GM18907 (cell line): Measurements from ENCODE around the gene ZSCAN22.
"Not testable (repeated sequence)": the region's sequence is repeated elsewhere in the genome, so short reads cannot be mapped to it uniquely, and the experiment has no call there.

Experiments used
- ATAC-seq: cut with Tn5 transposase; IDR thresholded peaks from one replicate; pipeline ENCODE4 v1.9.1; 2021; ENCODE audit warnings: mild to moderate bottlenecking, moderate library complexity; ENCODE audit not compliant: unreplicated experiment

ZSCAN22 gene

DNA sequence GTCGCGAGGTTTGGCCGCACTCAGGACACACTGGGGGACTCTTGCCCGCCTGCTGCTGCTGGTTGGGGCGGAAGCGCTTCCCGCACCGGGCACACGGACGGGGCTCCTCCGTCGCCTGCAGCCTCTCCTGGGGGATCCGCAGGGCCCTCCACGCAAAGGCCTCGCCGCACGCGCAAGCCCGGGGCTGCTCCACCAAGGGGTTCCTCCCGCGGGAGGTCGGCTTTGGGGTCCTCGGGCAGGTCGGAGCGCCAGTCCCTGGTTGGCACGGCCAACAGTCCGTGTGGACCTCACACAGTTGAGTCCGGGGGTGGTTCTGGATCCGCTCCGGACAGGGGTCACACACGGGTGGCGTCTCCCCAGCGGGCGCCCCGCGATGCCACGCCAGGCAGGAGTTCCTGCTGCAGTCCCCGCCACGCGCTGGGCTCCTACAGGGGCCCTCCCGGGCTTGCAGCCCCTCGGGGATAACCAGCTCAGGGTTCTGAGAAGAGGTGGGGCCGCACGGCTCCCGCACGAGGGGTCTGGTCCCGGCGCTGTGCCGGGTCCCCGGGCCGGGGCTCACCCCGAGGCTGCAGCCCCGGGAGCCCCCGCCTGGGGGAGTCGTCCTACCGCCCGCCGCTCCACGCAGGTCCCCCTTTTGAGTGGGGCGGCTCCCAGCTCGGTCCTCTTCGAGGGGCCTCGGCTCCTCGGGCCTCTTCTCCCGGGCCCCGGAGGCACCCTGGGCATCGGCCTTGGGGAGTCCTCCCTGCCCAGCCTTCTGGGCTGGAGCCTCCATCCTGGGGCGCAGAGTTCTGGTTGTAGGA lies 42.0 kb downstream of the ZSCAN22 start:
- no peak for ATAC-seq

- no peak for ATAC-seq
Measured at GRCh38 chr19:58372311-58373133, 45.7 kb downstream of the ZSCAN22 start.

DNA sequence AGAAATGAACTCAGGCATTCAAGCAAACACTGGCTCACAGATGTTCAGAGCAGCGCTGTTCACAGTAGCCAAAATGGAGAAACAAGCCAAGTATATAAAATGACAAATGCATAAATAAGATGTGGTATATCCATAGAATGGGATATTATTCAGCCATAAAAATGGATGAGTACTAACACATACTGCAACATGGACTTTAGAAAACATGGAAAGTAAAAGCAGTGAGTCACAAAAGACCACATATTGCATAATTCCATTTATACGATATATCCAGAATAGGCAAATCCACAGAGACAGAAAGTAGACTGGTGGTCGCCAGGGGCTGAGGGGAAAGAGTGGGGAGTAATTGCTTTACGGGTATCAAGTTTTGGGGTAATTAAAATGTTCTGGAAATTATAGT lies 47.4 kb downstream of the ZSCAN22 start:
- no peak for ATAC-seq

DNA sequence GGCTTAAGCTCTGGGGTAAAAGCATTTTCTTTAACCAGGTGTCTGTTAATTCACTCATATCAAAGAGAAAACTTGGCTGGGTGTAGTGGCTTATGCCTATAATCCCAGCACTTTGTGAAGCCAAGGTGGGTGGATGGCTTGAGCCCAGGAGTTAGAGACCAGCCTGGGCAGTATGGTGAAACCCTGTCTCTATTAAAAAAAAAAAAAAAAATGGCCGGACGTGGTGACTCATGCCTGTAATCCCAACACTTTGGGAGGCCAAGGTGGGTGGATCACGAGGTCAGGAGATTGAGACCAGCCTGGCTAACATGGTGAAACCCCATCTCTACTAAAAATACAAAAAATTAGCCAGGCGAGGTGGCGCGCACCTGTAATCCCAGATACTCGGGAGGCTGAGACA lies 49.9 kb downstream of the ZSCAN22 start:
- not testable (repeated sequence) for ATAC-seq

GRCh38 chr19:58379246-58379645 lies 52.5 kb downstream of the ZSCAN22 start:
- no peak for ATAC-seq

GRCh38 chr19:58380037-58380661 lies 53.4 kb downstream of the ZSCAN22 start:
- no peak for ATAC-seq

- peak; percentile 85 for ATAC-seq
Measured at GRCh38 chr19:58380662-58381459, 54.1 kb downstream of the ZSCAN22 start, which contains the start of gene ZNF837. ZNF837 (minus strand) TSS chr19:58381030; CDS start chr19:58369332, 11,698 bp downstream.

DNA sequence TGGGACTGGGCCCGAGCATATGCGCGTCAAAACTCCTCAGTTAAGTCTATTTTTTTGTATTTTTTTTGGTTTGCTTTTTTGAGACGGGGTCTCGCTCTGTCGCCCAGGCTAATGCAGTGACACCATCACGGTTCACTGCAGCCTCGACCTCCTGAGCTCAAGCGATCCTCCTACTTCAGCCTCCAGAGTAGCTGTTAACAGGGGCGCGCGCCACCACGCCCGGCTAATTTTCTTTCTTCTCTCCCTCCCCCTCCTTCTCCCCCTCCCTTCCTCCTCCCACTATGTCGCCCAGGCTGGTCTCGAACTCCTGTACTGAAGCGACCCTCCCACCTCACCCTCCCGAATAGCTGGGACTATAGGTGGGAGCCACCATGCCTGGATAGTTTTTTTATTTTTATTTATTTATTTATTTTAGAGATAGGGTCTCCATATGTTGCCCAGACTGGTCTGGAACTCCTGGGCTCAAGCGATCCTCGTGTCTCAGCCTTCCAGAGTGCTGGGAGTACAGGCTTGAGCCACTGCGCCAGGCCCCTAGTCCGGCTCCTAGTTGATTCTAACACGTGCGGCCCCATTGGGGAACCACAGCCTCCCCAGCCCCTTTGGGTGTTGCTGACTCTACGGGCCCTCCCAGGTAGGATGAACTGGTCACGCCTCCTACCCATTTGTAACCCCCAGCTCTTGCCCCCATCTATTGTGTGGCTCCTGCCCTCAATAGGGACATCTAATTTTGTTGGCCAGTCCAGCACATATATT lies 54.8 kb downstream of the ZSCAN22 start:
- ATAC-seq, result no peak

DNA sequence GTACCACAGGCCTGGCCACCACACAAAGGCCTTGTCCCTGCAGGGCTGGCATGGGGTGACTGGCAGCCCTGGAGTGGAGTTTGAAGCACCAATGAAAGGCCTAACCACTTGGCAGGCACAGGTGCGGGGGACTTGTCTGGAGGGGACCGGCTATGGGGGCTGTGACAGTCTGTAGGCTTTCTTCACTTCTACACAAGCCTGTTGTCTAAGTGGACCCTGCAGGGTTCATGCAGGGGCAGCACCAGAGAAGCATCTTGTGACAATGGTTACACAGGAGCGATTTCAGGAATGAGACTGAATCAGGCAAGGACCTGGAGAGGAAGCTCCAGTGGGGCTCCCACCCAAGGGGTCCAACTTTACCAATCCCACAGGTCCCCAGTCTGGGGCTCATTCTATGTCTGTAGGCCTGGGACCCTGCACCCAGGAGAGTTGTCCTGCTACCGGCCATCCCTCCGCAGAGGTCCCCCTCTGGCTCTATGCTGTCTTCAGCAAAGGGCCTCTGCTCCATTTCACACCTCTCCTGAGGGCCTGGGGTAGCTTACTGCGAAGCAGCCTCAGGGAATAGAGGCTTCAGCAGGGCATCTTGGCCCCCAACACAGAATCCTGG lies 56.3 kb downstream of the ZSCAN22 start:
- no peak for ATAC-seq

DNA sequence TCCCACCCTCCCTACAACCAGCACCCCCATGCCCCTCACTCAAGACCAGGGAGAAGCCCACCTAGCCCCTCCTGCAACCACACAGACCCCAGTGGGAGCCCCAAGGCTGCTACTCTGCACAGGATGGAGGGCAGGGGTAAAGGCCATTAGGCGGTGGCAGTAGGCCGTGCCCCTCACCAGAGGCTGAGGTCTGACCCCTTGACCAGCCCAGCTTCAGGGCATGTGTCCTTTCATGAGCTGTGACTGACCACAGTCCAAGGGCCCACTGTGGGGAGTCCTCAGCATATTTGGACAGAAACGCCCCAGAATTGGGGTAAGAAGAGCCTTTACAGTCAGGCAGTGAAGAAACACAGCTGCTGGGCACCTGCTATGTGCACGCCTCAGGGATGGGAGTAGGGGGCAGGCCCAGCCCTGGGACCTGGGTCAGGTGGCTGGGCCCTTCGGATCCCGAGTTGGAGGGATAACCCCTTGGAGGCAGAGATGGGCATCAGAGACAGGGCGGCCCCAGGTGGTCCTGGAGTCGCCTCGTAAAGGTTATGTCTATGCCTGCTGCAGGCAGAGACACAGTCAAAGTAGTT lies 58.6 kb downstream of the ZSCAN22 start:
- ATAC-seq, result no peak

GRCh38 chr19:58385891-58386575 lies 59.2 kb downstream of the ZSCAN22 start:
- peak; percentile 15 for ATAC-seq

GRCh38 chr19:58386576-58387337 lies 60.0 kb downstream of the ZSCAN22 start, which contains the start of gene RPS5:
RPS5 (plus strand) TSS chr19:58387269; CDS start chr19:58388138, 869 bp downstream.
- ATAC-seq, result peak; percentile 83

DNA sequence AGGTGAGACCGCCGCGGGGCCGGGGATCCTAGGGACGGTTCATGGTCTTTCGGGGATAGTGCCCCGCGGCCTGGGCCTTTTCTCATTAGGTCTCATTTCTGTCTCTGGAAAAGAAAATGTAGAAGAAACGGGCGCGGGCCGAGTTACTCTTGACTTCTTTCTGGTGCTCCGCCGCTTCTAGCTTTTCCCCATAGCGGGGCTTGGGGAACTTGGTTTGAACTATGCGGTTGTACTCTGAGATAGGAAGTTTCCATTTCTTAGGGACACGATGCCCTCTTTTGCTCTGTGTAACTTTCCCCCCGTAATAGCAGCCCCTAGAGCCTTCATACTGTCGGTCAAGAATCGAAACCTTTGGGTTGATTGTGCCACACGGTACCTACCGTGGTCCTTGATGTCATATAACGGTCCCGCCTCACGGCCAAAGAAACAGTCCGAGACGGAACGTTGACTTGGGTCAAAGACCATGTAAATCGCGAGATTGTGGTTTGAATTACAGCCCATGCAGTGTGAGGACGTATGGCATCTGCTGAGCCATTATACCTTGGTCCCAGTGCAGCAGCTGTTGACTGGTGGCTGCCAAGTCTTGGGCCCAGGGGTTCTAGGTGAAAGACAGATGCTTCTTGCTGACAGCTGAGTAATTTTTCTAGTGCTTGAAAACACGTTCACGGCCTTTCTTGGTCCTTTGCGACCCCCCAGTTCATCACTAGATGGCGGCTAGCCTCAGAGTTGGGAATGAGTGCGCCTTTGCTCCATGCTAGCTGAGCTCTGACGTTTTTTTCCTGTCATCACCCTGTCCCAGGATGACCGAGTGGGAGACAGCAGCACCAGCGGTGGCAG lies 60.8 kb downstream of the ZSCAN22 start:
- no peak for ATAC-seq

- no peak for ATAC-seq
Measured at GRCh38 chr19:58388175-58388526, 61.4 kb downstream of the ZSCAN22 start.
